ENCODE measurements around the gene KCND1.

GRCh38 chrX:48976086-48976485, 4.4 kb upstream of the KCND1 start:
- TF ChIP-seq POLR2A (IDR thresholded peaks at IDR 0.05; ENCODE audit: low read depth, low read length) = no peak
- TF ChIP-seq HCFC1 (IDR thresholded peaks at IDR 0.05; ENCODE audit: low read length) = no peak
- no peak for TF ChIP-seq BRCA1 (IDR thresholded peaks at IDR 0.05; ENCODE audit: low read depth, low read length)
- no peak for TF ChIP-seq HDAC2 (IDR thresholded peaks at IDR 0.05)

All from GM12878 (cell line).